ENCODE data around the gene TECR. TPM values are rescaled to one million over a fixed set of nuclear protein-coding genes. Genes with fewer than 3 reads are reported as not detected.
"Not testable (repeated sequence)": the region's sequence is repeated elsewhere in the genome, so short reads cannot be mapped to it uniquely, and the experiment has no call there.

TECR gene
- total and polyA plus RNA-seq, 2 experiments from 2014 or later, result 38.8 to 129 TPM

DNA sequence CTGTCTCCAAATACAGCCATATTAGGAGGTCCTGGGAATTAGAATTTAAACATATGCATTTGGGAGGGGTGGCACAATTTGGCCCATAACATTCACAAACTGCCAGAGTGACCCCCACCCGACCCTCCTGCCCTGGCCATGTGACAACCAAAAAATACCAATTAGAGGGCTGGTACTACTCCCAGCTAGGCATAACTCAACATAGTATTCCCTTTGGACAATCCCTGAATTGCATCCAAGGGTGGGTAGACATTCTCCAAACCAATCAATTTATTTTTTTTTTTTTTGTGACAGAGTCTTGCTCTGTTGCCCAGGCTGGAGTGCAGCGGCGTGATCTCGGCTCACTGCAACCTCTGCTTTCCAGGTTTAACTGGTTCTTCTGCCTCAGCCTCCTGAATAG lies 83.3 kb downstream of the TECR start:
- TF ChIP-seq EZH2phosphoT487 (IDR thresholded peaks at IDR 0.05; ENCODE audit: insufficient read depth, low read depth) (no peak), EZH2 (IDR thresholded peaks at IDR 0.05; ENCODE audit: insufficient read depth, poor library complexity, severe bottlenecking) (no peak)
- Histone ChIP-seq H4K20me1 (ENCODE audit: insufficient read depth) (no peaks in the 10 kb centered on the region), H3F3A (ENCODE audit: insufficient read depth) (no peaks in the 10 kb centered on the region), H3K4me1 (ENCODE audit: insufficient read depth) (no peaks in the 10 kb centered on the region), H3K4me2 (ENCODE audit: unreplicated experiment) (no peak overlapping the region), H3K9me2 (ENCODE audit: insufficient read depth) (no peaks in the 10 kb centered on the region), H3K9ac (no peak overlapping the region), H3K36me3 (ENCODE audit: low read depth) (no peaks in the 10 kb centered on the region), H3K4me3 (no peak overlapping the region), H2AFZ (no peak overlapping the region), H3K27me3 (replicated peaks; ENCODE audit: insufficient read depth) (no peaks in the 10 kb centered on the region), H3K9me3 (ENCODE audit: low read depth) (no peaks in the 10 kb centered on the region), H3K79me2 (ENCODE audit: insufficient read depth) (no peaks in the 10 kb centered on the region), H3K27ac (no peak overlapping the region)
- 28 to 45% methylated on average over 4 of the region's 4 CpGs for WGBS, 2 experiments (ENCODE audit: low coverage in 1 of 2, low lambda C conversion rate in 2 of 2, missing lambda C conversion rate in 2 of 2)
- no peak for DNase-seq
- in situ Hi-C loops (cut with MboI), result no loop called here

DNA sequence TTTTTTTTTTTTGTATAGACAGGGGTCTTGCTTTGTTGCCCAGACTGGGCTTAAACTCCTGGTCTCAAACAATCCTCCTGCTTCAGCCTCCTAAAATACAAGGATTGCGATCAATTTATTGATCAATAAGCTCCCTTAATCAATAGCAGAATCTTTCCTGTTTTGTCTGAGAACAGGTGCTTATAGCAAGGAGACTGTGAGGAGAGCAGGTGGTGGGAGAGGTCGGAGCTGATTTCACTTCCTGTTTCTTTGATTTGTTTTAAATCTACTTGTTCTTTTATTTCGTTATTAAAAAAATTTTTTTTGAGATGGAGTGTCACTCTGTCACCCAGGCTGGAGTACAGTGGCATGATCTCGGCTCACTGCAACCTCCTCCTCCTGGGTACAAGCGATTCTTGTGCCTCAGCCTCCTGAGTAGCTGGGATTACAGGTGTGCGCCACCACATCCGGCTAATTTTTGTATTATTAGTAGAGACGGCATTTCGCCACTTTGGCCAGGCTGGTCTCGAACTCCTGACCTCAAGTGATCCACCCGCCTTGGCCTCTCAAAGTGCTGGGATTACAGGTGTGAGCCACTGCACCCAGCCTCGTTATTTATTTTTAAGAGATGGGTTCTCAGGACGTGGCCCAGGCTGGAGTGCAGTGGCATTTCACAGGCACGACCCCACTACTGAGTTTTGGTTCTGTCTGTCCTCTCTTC lies 84.2 kb downstream of the TECR start:
- H4K20me1 ChIP-seq (ENCODE audit: insufficient read depth); in situ Hi-C loops (cut with MboI); H3K36me3 ChIP-seq (ENCODE audit: low read depth); H3F3A ChIP-seq (ENCODE audit: insufficient read depth); H3K9me3 ChIP-seq (ENCODE audit: low read depth); H3K4me3 ChIP-seq; H3K27ac ChIP-seq; H3K4me1 ChIP-seq (ENCODE audit: insufficient read depth); H3K9ac ChIP-seq; DNase-seq; H3K27me3 ChIP-seq (replicated peaks; ENCODE audit: insufficient read depth); H3K9me2 ChIP-seq (ENCODE audit: insufficient read depth); H3K4me2 ChIP-seq (ENCODE audit: unreplicated experiment); H2AFZ ChIP-seq; H3K79me2 ChIP-seq (ENCODE audit: insufficient read depth): not testable (repeated sequence)
- 37 to 38% methylated on average over 14 of the region's 14 CpGs for WGBS, 2 experiments (ENCODE audit: low coverage in 1 of 2, low lambda C conversion rate in 2 of 2, missing lambda C conversion rate in 2 of 2)

DNA sequence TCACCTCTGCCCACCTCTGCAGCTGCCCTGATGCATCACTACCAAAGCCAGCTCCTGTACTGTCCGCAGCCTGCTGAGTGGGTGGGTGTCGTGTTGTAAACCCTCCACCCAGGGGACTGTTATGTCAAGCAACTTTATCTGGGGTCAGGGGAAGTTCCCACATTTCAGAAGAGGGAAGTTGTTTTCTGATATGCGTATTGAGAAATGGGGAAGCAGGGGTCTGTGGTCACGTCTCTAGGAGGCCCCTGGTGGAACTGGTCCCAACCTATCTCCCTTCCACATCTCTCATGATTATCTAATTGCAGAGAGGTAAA lies 84.7 kb downstream of the TECR start:
- in situ Hi-C loops (cut with MboI), result no loop called here
- TF ChIP-seq EZH2 (IDR thresholded peaks at IDR 0.05; ENCODE audit: insufficient read depth, poor library complexity, severe bottlenecking) (no peak), EZH2phosphoT487 (IDR thresholded peaks at IDR 0.05; ENCODE audit: insufficient read depth, low read depth) (no peak)

More for the DNA sequence above, 84.7 kb downstream of the TECR start:
- no peaks in the 10 kb centered on the region for H3K27me3 ChIP-seq (replicated peaks; ENCODE audit: insufficient read depth)
- H3K27ac ChIP-seq, result no peak overlapping the region
- H3K9me2 ChIP-seq (ENCODE audit: insufficient read depth), result no peaks in the 10 kb centered on the region
- H3K4me3 ChIP-seq, result no peak overlapping the region
- H3K9me3 ChIP-seq (ENCODE audit: low read depth), result no peaks in the 10 kb centered on the region
- no peaks in the 10 kb centered on the region for H3K36me3 ChIP-seq (ENCODE audit: low read depth)
- DNase-seq, result no peak
- no peaks in the 10 kb centered on the region for H4K20me1 ChIP-seq (ENCODE audit: insufficient read depth)
- H2AFZ ChIP-seq, result no peak overlapping the region
- no peaks in the 10 kb centered on the region for H3K4me1 ChIP-seq (ENCODE audit: insufficient read depth)
- no peak overlapping the region for H3K4me2 ChIP-seq (ENCODE audit: unreplicated experiment)
- H3K79me2 ChIP-seq (ENCODE audit: insufficient read depth), result no peaks in the 10 kb centered on the region
- no peaks in the 10 kb centered on the region for H3F3A ChIP-seq (ENCODE audit: insufficient read depth)
- WGBS, 2 experiments (ENCODE audit: low coverage in 1 of 2, low lambda C conversion rate in 2 of 2, missing lambda C conversion rate in 2 of 2), result 30 to 35% methylated on average over 4 of the region's 4 CpGs
- no peak overlapping the region for H3K9ac ChIP-seq

MicroRNAs encoded within 50 kb of the gene (microRNA counts, 767-probe panel; counts per million panel counts)
- 447 counts per million, percentile 86 among the panel's probes with 10 or more counts for microRNA hsa-miR-639

Small RNA genes lying within 50 kb of the gene (microRNA-seq; reads per million reads assigned to microRNA genes)
- not detected for gene MIR639 (ENCODE audit: borderline number of aligned reads)

Small RNA genes lying within 50 kb of the gene (small RNA-seq; reads per million reads assigned to genes)
- gene RN7SL842P (ENCODE audit: low read depth, low replicate concordance) (not detected), gene SNRPGP15 (ENCODE audit: low read depth, low replicate concordance) (not detected)

Other genes starting within 250 kb of the TECR start
- gene ADGRE5, start 148.2 kb upstream of the TECR start, total RNA-seq (2014; rRNA removed; shearing (Covaris generic)), result 28.5 and 56.6 TPM in 2 replicates
- 56.6 and 58.4 TPM in 2 replicates for gene ADGRE5, start 148.2 kb upstream of the TECR start, polyA plus RNA-seq (2016; fragmentation: Nextera tagmentation; extraction: Ambion mirVana)
- 47.2 and 55.9 TPM in 2 replicates for gene DDX39A, start 110.3 kb upstream of the TECR start, total RNA-seq (2014; rRNA removed; shearing (Covaris generic))
- gene DDX39A, start 110.3 kb upstream of the TECR start, polyA plus RNA-seq (2016; fragmentation: Nextera tagmentation; extraction: Ambion mirVana), result 57.7 and 58.7 TPM in 2 replicates
- 128 and 139 TPM in 2 replicates for gene PKN1, start 96.3 kb upstream of the TECR start, total RNA-seq (2014; rRNA removed; shearing (Covaris generic))
- gene PKN1, start 96.3 kb upstream of the TECR start, polyA plus RNA-seq (2016; fragmentation: Nextera tagmentation; extraction: Ambion mirVana), result 47.2 and 56.4 TPM in 2 replicates
- gene PTGER1, start 54.2 kb upstream of the TECR start, total RNA-seq (2014; rRNA removed; shearing (Covaris generic)), result 0.22 and 2.5 TPM in 2 replicates
- 0.79 and 0.80 TPM in 2 replicates for gene PTGER1, start 54.2 kb upstream of the TECR start, polyA plus RNA-seq (2016; fragmentation: Nextera tagmentation; extraction: Ambion mirVana)
- 143 and 173 TPM in 2 replicates for gene GIPC1, start 33.5 kb upstream of the TECR start, total RNA-seq (2014; rRNA removed; shearing (Covaris generic))
- 106 and 112 TPM in 2 replicates for gene GIPC1, start 33.5 kb upstream of the TECR start, polyA plus RNA-seq (2016; fragmentation: Nextera tagmentation; extraction: Ambion mirVana)
- 82.5 and 101 TPM in 2 replicates for gene DNAJB1, start 11.2 kb upstream of the TECR start, total RNA-seq (2014; rRNA removed; shearing (Covaris generic))
- gene DNAJB1, start 11.2 kb upstream of the TECR start, polyA plus RNA-seq (2016; fragmentation: Nextera tagmentation; extraction: Ambion mirVana), result 124 and 127 TPM in 2 replicates
- gene NDUFB7, start 42.5 kb downstream of the TECR start, total RNA-seq (2014; rRNA removed; shearing (Covaris generic)), result 186 and 244 TPM in 2 replicates
- 316 and 336 TPM in 2 replicates for gene NDUFB7, start 42.5 kb downstream of the TECR start, polyA plus RNA-seq (2016; fragmentation: Nextera tagmentation; extraction: Ambion mirVana)
- not detected in 2 replicates for gene CLEC17A, start 53.5 kb downstream of the TECR start, total RNA-seq (2014; rRNA removed; shearing (Covaris generic))
- not detected in 2 replicates for gene CLEC17A, start 53.5 kb downstream of the TECR start, polyA plus RNA-seq (2016; fragmentation: Nextera tagmentation; extraction: Ambion mirVana)
- gene ADGRE3, start 145.2 kb downstream of the TECR start, total RNA-seq (2014; rRNA removed; shearing (Covaris generic)), result not detected in 2 replicates
- not detected in 2 replicates for gene ADGRE3, start 145.2 kb downstream of the TECR start, polyA plus RNA-seq (2016; fragmentation: Nextera tagmentation; extraction: Ambion mirVana)
- gene ZNF333, start 160.5 kb downstream of the TECR start, total RNA-seq (2014; rRNA removed; shearing (Covaris generic)), result 20.4 and 26.3 TPM in 2 replicates
- gene ZNF333, start 160.5 kb downstream of the TECR start, polyA plus RNA-seq (2016; fragmentation: Nextera tagmentation; extraction: Ambion mirVana), result 10.2 and 10.4 TPM in 2 replicates
- not detected in 2 replicates for gene ADGRE2, start 249.0 kb downstream of the TECR start, total RNA-seq (2014; rRNA removed; shearing (Covaris generic))
- 0.05 and 0.28 TPM in 2 replicates for gene ADGRE2, start 249.0 kb downstream of the TECR start, polyA plus RNA-seq (2016; fragmentation: Nextera tagmentation; extraction: Ambion mirVana)

Measured in GM23248 (cell line).